ENCODE data around the gene SAG. TPM values are rescaled to one million over a fixed set of nuclear protein-coding genes. Genes with fewer than 3 reads are reported as not detected.

Gene SAG
- total and polyA plus RNA-seq, 9 of the 15 experiments (the other 6 are each of a cell fraction or from before 2014, with no cell fraction given) = 0.04 to 0.64 (median 0.31) TPM; not detected in 5

DNA sequence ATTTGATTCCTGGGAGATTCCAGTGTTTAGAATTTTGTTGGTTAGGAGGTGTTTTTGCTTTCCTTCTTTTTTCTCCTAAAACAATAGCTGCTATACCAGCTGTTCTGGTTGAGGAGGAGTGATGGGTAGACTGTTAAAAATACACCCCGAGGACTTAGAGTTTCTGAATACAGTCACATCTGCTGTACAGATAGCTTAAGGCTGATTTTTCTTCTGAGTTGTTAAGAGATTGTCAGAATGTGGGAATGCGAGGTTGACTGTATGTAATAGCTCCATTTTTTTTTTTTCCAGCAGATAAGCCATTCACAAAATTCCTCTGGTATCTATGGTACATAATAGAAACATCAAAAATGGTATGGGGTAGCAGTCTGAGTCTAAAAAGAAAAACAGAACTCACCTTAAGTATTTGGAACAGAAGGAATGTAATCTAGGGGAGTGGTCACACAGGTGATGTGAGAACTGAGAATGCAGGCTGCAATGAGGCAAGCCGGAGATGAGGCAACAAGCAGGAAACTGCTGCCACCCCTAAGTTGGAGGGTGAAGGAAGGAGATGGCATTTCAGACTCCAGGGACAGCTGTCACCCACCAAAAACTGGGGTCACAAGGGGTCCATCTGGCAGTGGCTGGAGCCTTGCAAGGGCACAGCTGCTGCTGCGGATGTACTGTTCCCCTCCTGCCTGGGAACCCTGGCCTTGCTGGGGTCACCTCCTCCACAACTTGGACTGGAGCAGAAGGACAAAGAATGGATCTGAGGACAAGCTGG lies 49.1 kb downstream of the SAG start (continued):
- TF ChIP-seq, protein P1, sequence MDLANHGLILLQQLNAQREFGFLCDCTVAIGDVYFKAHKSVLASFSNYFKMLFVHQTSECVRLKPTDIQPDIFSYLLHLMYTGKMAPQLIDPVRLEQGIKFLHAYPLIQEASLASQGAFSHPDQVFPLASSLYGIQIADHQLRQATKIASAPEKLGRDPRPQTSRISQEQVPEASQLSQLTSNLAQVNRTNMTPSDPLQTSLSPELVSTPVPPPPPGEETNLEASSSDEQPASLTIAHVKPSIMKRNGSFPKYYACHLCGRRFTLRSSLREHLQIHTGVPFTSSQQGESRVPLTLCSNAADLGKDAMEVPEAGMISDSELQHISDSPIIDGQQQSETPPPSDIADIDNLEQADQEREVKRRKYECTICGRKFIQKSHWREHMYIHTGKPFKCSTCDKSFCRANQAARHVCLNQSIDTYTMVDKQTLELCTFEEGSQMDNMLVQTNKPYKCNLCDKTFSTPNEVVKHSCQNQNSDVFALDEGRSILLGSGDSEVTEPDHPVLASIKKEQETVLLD (IDR thresholded peaks at IDR 0.05) = no peak
- no peak for TF ChIP-seq ZNF3 (CRISPR knock-in tag; IDR thresholded peaks at IDR 0.05)
- no peak for TF ChIP-seq BCOR (IDR thresholded peaks at IDR 0.05)
- no peak for TF ChIP-seq ZNF134 (CRISPR knock-in tag; conservative IDR thresholded peaks at IDR 0.05)
- TF ChIP-seq SRSF7 (optimal IDR thresholded peaks at IDR 0.05; ENCODE audit: low read depth, low read length) = no peak
- no peak for TF ChIP-seq ARID2 (IDR thresholded peaks at IDR 0.05)
- no peak for TF ChIP-seq ZFP36 (IDR thresholded peaks at IDR 0.05; ENCODE audit: low read depth, low read length, partially characterized antibody)
- TF ChIP-seq POLR2G (IDR thresholded peaks at IDR 0.05; ENCODE audit: low read depth, low read length) = no peak

DNA sequence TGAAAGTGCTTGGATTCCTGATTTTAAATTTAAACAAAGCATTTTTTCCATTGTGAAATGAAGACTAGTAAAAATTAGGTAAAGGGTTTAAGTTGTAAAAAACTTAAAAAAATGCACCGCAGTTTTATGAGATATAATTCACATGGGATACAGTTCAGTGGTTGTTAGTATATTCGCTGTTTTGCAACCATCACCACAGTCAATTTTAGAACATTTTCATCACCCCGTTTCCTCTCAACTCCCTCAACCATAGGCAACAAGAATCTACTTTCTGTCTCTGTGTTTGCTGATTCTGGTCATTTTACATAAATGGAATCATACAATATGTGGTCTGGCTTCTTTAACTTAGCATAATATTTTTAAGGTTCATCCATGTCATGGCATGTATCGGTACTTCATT lies 50.7 kb downstream of the SAG start:
- ATAC-seq = no peak
- no peaks in the 10 kb centered on the region for H3K27me3 ChIP-seq (ENCODE audit: control insufficient read depth in 2 of 2, insufficient read depth in 2 of 2, low read length in 2 of 2)
- no peak overlapping the region for H3K4me3 ChIP-seq
- ChIA-PET POLR2A (no interaction called here), CTCF (ENCODE audit: low intra/inter-chr PET ratio) (no interaction called here)
- H2AFZ ChIP-seq (ENCODE audit: low read depth, low read length) = no peak overlapping the region
- H3K9me1 ChIP-seq (ENCODE audit: control insufficient read depth, insufficient read depth, low read length) = no peaks in the 10 kb centered on the region
- BruUV-seq (replicated peaks) = no TSS peak
- no peaks in the 10 kb centered on the region for H3K9me3 ChIP-seq (replicated peaks; ENCODE audit: control insufficient read depth, insufficient read depth, low read depth, low read length)
- no peak for FAIRE-seq
- no peak for TF ChIP-seq KAT2B (IDR thresholded peaks at IDR 0.05; ENCODE audit: low read depth, low read length)
- no peak for TF ChIP-seq KLF1 (tag; IDR thresholded peaks at IDR 0.05)
- no peak for TF ChIP-seq SMARCE1 (IDR thresholded peaks at IDR 0.05)
- no peak for TF ChIP-seq BMI1 (IDR thresholded peaks at IDR 0.05; ENCODE audit: low read length)
- no peak for TF ChIP-seq CTCFL (IDR thresholded peaks at IDR 0.05; ENCODE audit: borderline replicate concordance, insufficient read depth, low read depth, low read length, poor library complexity, severe bottlenecking)
- TF ChIP-seq ZNF717 (CRISPR knock-in tag; IDR thresholded peaks at IDR 0.05) = no peak
- TF ChIP-seq POLR2B (IDR thresholded peaks at IDR 0.05; ENCODE audit: low read depth, partially characterized antibody) = no peak
- TF ChIP-seq ZBTB12 (CRISPR knock-in tag; IDR thresholded peaks at IDR 0.05) = no peak
- TF ChIP-seq ZFPM2 (CRISPR knock-in tag; IDR thresholded peaks at IDR 0.05) = no peak
- no peak for TF ChIP-seq POLR3G (IDR thresholded peaks at IDR 0.05; ENCODE audit: extremely low read depth, insufficient read length, insufficient replicate concordance)
- no peak for TF ChIP-seq RNF2 (IDR thresholded peaks at IDR 0.05)
- no peak for TF ChIP-seq ETV5 (CRISPR knock-in tag; IDR thresholded peaks at IDR 0.05; ENCODE audit: low read depth)
- in situ Hi-C loops (cut with MboI) = no loop called here
- peaks cover 26 to 33% of the 10 kb centered on the region in 2 experiments for H3K4me1 ChIP-seq (replicated peaks in 1 of 2; ENCODE audit: control insufficient read depth in 2 of 2, insufficient read depth in 2 of 2, low read length in 2 of 2)
- H3K4me2 ChIP-seq (ENCODE audit: insufficient read depth, low read length) = no peak overlapping the region
- H3K9ac ChIP-seq (ENCODE audit: insufficient read depth in 1 of 2, low read depth in 2 of 2, low read length in 2 of 2) = no peak overlapping the region
- no peak overlapping the region for H3K27ac ChIP-seq (ENCODE audit: extremely low read depth, low read depth, low read length)
- 86% methylated on average over 4 of the region's 4 CpGs for WGBS (ENCODE audit: insufficient coverage, low coverage, missing lambda C conversion rate)
- intact Hi-C loops (cut with micrococcal nuclease) = no loop called here
- peaks cover 12% of the 10 kb centered on the region; the same call in 2 of the 3 replicates for H3K36me3 ChIP-seq (ENCODE audit: control insufficient read depth, insufficient read depth, low read length)
- DNase-seq (ENCODE audit: extremely low read depth in 1 of 4, low spot score in 3 of 4) = no peak
- peaks cover 53% of the 10 kb centered on the region for H3K79me2 ChIP-seq (ENCODE audit: control insufficient read depth, insufficient read depth, low read length)
- peaks cover 11% of the 10 kb centered on the region for H4K20me1 ChIP-seq (replicated peaks; ENCODE audit: control insufficient read depth, insufficient read depth, low read length)
